ENCODE results near the gene ATP6V0A1. TPM values are rescaled to one million over a fixed set of nuclear protein-coding genes. Genes with fewer than 3 reads are reported as not detected.

The ATP6V0A1 gene
- total and polyA plus RNA-seq, 4 donors: 31.5 to 94.6 (median 45.2) TPM

DNA sequence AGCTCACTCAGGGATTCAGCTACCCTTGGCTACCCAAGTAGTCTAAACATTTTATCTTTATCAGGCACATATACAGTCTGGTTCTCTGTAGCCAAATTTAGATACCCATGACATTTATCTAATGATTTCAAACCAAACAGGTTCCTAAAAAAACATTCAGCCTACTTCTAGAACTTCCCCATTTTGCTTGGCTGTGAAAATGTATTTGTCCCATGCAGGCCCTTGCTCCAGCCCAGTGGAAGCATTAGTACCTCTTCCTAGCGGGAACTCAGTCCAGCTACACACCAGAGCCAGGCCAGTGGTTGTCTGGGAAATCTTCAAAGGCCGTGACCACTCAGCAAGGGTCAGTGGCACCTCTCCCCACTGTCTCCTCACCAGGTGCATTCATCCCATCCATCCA lies 51.2 kb downstream of the ATP6V0A1 start:
- no peak for DNase-seq (ENCODE audit: low spot score)
- Histone ChIP-seq H3K4me3 (ENCODE audit: low read depth in 1 of 3, low read length in 3 of 3) (no peak overlapping the region), H3K9ac (ENCODE audit: low read depth in 1 of 2, low read length in 2 of 2) (no peak overlapping the region), H3K36me3 (ENCODE audit: control insufficient read depth in 4 of 4, insufficient read depth in 3 of 4, low read depth in 1 of 4, low read length in 3 of 4) (peaks cover 6 to 54% (median 18%) of the 10 kb centered on the region in 4 donors), H3K4me1 (ENCODE audit: control insufficient read depth in 4 of 4, insufficient read depth in 4 of 4, low read length in 3 of 4) (peaks cover 0 to 4% (median 1%) of the 10 kb centered on the region in 4 donors), H3K27me3 (ENCODE audit: control insufficient read depth in 4 of 4, insufficient read depth in 4 of 4, low read length in 3 of 4) (no peaks in the 10 kb centered on the region), H3K9me3 (ENCODE audit: control insufficient read depth in 4 of 4, low read length in 3 of 4) (no peaks in the 10 kb centered on the region), H3K27ac (ENCODE audit: low read depth in 1 of 2, low read length in 2 of 2) (no peak overlapping the region)
- WGBS: 91% methylated on average over 2 of the region's 2 CpGs
- TF ChIP-seq CTCF (IDR thresholded peaks at IDR 0.05; ENCODE audit: low read depth, low read length, missing input control) (no peak), GABPA (IDR thresholded peaks at IDR 0.05 in 1 of 2, conservative IDR thresholded peaks at IDR 0.05 in 1 of 2) (no peak), YY1 (IDR thresholded peaks at IDR 0.05) (no peak), SP1 (IDR thresholded peaks at IDR 0.05) (no peak), REST (IDR thresholded peaks at IDR 0.05) (no peak), MAX (IDR thresholded peaks at IDR 0.05) (no peak), RAD21 (IDR thresholded peaks at IDR 0.05) (no peak), RXRA (IDR thresholded peaks at IDR 0.05) (no peak), FOXA1 (IDR thresholded peaks at IDR 0.05) (no peak), TAF1 (conservative IDR thresholded peaks at IDR 0.05) (no peak), FOXA2 (IDR thresholded peaks at IDR 0.05) (no peak), ATF3 (IDR thresholded peaks at IDR 0.05) (no peak), NR2F2 (IDR thresholded peaks at IDR 0.05) (no peak)

- 90% methylated on average over 9 of the region's 9 CpGs for WGBS
- Histone ChIP-seq H3K27me3 (ENCODE audit: control insufficient read depth in 4 of 4, insufficient read depth in 4 of 4, low read length in 3 of 4) (no peaks in the 10 kb centered on the region), H3K9ac (ENCODE audit: low read depth in 1 of 2, low read length in 2 of 2) (no peak overlapping the region), H3K4me1 (ENCODE audit: control insufficient read depth in 4 of 4, insufficient read depth in 4 of 4, low read length in 3 of 4) (peaks cover 0 to 4% (median 2%) of the 10 kb centered on the region in 4 donors), H3K9me3 (ENCODE audit: control insufficient read depth in 4 of 4, low read length in 3 of 4) (no peaks in the 10 kb centered on the region), H3K36me3 (ENCODE audit: control insufficient read depth in 4 of 4, insufficient read depth in 3 of 4, low read depth in 1 of 4, low read length in 3 of 4) (peaks cover 6 to 47% (median 14%) of the 10 kb centered on the region in 4 donors), H3K4me3 (ENCODE audit: low read depth in 1 of 3, low read length in 3 of 3) (no peak overlapping the region), H3K27ac (ENCODE audit: low read depth in 1 of 2, low read length in 2 of 2) (peak overlapping the region; percentile 16 to 73)
- DNase-seq (ENCODE audit: low spot score): no peak
- no peak for TF ChIP-seq YY1 (IDR thresholded peaks at IDR 0.05)
- no peak for TF ChIP-seq GABPA (IDR thresholded peaks at IDR 0.05 in 1 of 2, conservative IDR thresholded peaks at IDR 0.05 in 1 of 2)
- no peak for TF ChIP-seq SP1 (IDR thresholded peaks at IDR 0.05)
- TF ChIP-seq CTCF (IDR thresholded peaks at IDR 0.05; ENCODE audit: low read depth, low read length, missing input control): no peak
- no peak for TF ChIP-seq ATF3 (IDR thresholded peaks at IDR 0.05)
- no peak for TF ChIP-seq MAX (IDR thresholded peaks at IDR 0.05)
- no peak for TF ChIP-seq RAD21 (IDR thresholded peaks at IDR 0.05)
- TF ChIP-seq FOXA2 (IDR thresholded peaks at IDR 0.05): no peak
- TF ChIP-seq RXRA (IDR thresholded peaks at IDR 0.05): no peak
- TF ChIP-seq TAF1 (conservative IDR thresholded peaks at IDR 0.05): no peak
- TF ChIP-seq, protein P1, sequence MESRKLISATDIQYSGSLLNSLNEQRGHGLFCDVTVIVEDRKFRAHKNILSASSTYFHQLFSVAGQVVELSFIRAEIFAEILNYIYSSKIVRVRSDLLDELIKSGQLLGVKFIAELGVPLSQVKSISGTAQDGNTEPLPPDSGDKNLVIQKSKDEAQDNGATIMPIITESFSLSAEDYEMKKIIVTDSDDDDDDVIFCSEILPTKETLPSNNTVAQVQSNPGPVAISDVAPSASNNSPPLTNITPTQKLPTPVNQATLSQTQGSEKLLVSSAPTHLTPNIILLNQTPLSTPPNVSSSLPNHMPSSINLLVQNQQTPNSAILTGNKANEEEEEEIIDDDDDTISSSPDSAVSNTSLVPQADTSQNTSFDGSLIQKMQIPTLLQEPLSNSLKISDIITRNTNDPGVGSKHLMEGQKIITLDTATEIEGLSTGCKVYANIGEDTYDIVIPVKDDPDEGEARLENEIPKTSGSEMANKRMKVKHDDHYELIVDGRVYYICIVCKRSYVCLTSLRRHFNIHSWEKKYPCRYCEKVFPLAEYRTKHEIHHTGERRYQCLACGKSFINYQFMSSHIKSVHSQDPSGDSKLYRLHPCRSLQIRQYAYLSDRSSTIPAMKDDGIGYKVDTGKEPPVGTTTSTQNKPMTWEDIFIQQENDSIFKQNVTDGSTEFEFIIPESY (IDR thresholded peaks at IDR 0.05): no peak
- TF ChIP-seq NR2F2 (IDR thresholded peaks at IDR 0.05): no peak
- TF ChIP-seq JUND (IDR thresholded peaks at IDR 0.05): no peak
- no peak for TF ChIP-seq FOXA1 (IDR thresholded peaks at IDR 0.05)
- TF ChIP-seq HNF4G (IDR thresholded peaks at IDR 0.05): no peak
- TF ChIP-seq EGR1 (IDR thresholded peaks at IDR 0.05; ENCODE audit: low read depth in 2 of 2): no peak
These were observed 53.6 kb downstream of the ATP6V0A1 start for GRCh38 chr17:42512246-42512645.
